ENCODE results near the gene ZNG1A. TPM values are rescaled to one million over a fixed set of nuclear protein-coding genes. Genes with fewer than 3 reads are reported as not detected.
"Not testable (repeated sequence)": the region's sequence is repeated elsewhere in the genome, so short reads cannot be mapped to it uniquely, and the experiment has no call there.

Gene ZNG1A
- total RNA-seq, 1 experiment from 2014 or later: 31.1 TPM

- H3K4ac ChIP-seq (ENCODE audit: low read depth, low read length); H3K56ac ChIP-seq (ENCODE audit: insufficient read length, low read depth, low read length); H3K9me3 ChIP-seq (ENCODE audit: control insufficient read depth, low read depth, low read length); H3K4me1 ChIP-seq (ENCODE audit: insufficient read depth, low read length); H3K9me3 Mint-ChIP-seq; H4K8ac ChIP-seq (replicated peaks; ENCODE audit: insufficient read length, low read depth, low read length); H3K4me2 ChIP-seq (ENCODE audit: insufficient read depth, insufficient read length, low read length); H3K23ac ChIP-seq (ENCODE audit: insufficient read length, low read depth, low read length); H3K79me2 ChIP-seq (ENCODE audit: insufficient read depth, low read length); H2BK20ac ChIP-seq (ENCODE audit: low read depth, low read length, poor library complexity, severe bottlenecking); H3K23me2 ChIP-seq (ENCODE audit: insufficient read length, low read depth, low read length, poor library complexity, severe bottlenecking); H4K20me1 ChIP-seq (ENCODE audit: control insufficient read depth, insufficient read depth, insufficient read length); H2AFZ ChIP-seq (ENCODE audit: low read length); H2AK5ac ChIP-seq (ENCODE audit: insufficient read length, low read length); H4K5ac ChIP-seq (ENCODE audit: insufficient read length, low read depth, low read length); H2BK15ac ChIP-seq (ENCODE audit: low read depth, low read length); H3K27ac Mint-ChIP-seq; H3K4me1 Mint-ChIP-seq; H3K18ac ChIP-seq (ENCODE audit: insufficient read length, low read depth, low read length); H3K79me1 ChIP-seq (ENCODE audit: insufficient read depth, low read depth, low read length, poor library complexity, severe bottlenecking); H3K36me3 Mint-ChIP-seq (ENCODE audit: insufficient read depth in 1 of 3, low read depth in 3 of 3); H3K27ac ChIP-seq (ENCODE audit: insufficient read length, low read depth, low read length); H3T11ph ChIP-seq (ENCODE audit: low read length); H3K27me3 ChIP-seq (ENCODE audit: insufficient read depth, low read length); DNase-seq; H3K9ac ChIP-seq (ENCODE audit: extremely low read depth, insufficient read length, low read length); H3K4me3 Mint-ChIP-seq; H2BK5ac ChIP-seq (ENCODE audit: insufficient read length, low read length); H3K14ac ChIP-seq (ENCODE audit: insufficient read depth, low read length); H4K91ac ChIP-seq (ENCODE audit: insufficient read length, low read depth, low read length); H2BK120ac ChIP-seq (ENCODE audit: low read depth, low read length, poor library complexity, severe bottlenecking); H2BK12ac ChIP-seq (ENCODE audit: insufficient read length, low read depth, low read length): not testable (repeated sequence)
- no CpG with 5 or more reads among the region's 4 CpGs for WGBS (ENCODE audit: extremely low coverage, insufficient read length, low lambda C conversion rate)
- H3K27me3 Mint-ChIP-seq (ENCODE audit: low read depth): peaks cover 11% of the 10 kb centered on the region
Measured at GRCh38 chr9:94992-95391, 83.9 kb downstream of the ZNG1A start.

GRCh38 chr9:94323-94722, 84.5 kb downstream of the ZNG1A start:
- H2AK5ac ChIP-seq (ENCODE audit: insufficient read length, low read length); H3K23me2 ChIP-seq (ENCODE audit: insufficient read length, low read depth, low read length, poor library complexity, severe bottlenecking); H3K4me2 ChIP-seq (ENCODE audit: insufficient read depth, insufficient read length, low read length); H3K18ac ChIP-seq (ENCODE audit: insufficient read length, low read depth, low read length); H2BK15ac ChIP-seq (ENCODE audit: low read depth, low read length); H3K27ac ChIP-seq (ENCODE audit: insufficient read length, low read depth, low read length); H2BK120ac ChIP-seq (ENCODE audit: low read depth, low read length, poor library complexity, severe bottlenecking); H3K56ac ChIP-seq (ENCODE audit: insufficient read length, low read depth, low read length); H3K4me3 Mint-ChIP-seq; H3K23ac ChIP-seq (ENCODE audit: insufficient read length, low read depth, low read length); H3K9me3 ChIP-seq (ENCODE audit: control insufficient read depth, low read depth, low read length); H2BK12ac ChIP-seq (ENCODE audit: insufficient read length, low read depth, low read length); H3K9ac ChIP-seq (ENCODE audit: extremely low read depth, insufficient read length, low read length); H3K79me1 ChIP-seq (ENCODE audit: insufficient read depth, low read depth, low read length, poor library complexity, severe bottlenecking); H3K4ac ChIP-seq (ENCODE audit: low read depth, low read length); H2BK20ac ChIP-seq (ENCODE audit: low read depth, low read length, poor library complexity, severe bottlenecking); H3K36me3 Mint-ChIP-seq (ENCODE audit: insufficient read depth in 1 of 3, low read depth in 3 of 3); H3K27ac Mint-ChIP-seq; DNase-seq; H2AFZ ChIP-seq (ENCODE audit: low read length); H3K27me3 Mint-ChIP-seq (ENCODE audit: low read depth); H3K4me1 Mint-ChIP-seq; H2BK5ac ChIP-seq (ENCODE audit: insufficient read length, low read length); H3T11ph ChIP-seq (ENCODE audit: low read length); H4K8ac ChIP-seq (replicated peaks; ENCODE audit: insufficient read length, low read depth, low read length); H4K20me1 ChIP-seq (ENCODE audit: control insufficient read depth, insufficient read depth, insufficient read length); H3K4me1 ChIP-seq (ENCODE audit: insufficient read depth, low read length); H4K5ac ChIP-seq (ENCODE audit: insufficient read length, low read depth, low read length); H3K14ac ChIP-seq (ENCODE audit: insufficient read depth, low read length); H3K27me3 ChIP-seq (ENCODE audit: insufficient read depth, low read length); H3K9me3 Mint-ChIP-seq; H3K79me2 ChIP-seq (ENCODE audit: insufficient read depth, low read length); H4K91ac ChIP-seq (ENCODE audit: insufficient read length, low read depth, low read length): not testable (repeated sequence)
- WGBS (ENCODE audit: extremely low coverage, insufficient read length, low lambda C conversion rate): no CpG with 5 or more reads among the region's 5 CpGs
